Measurements from ENCODE around the gene FLNA.
"Not testable (repeated sequence)": the region's sequence is repeated elsewhere in the genome, so short reads cannot be mapped to it uniquely, and the experiment has no call there.

FLNA gene

DNA sequence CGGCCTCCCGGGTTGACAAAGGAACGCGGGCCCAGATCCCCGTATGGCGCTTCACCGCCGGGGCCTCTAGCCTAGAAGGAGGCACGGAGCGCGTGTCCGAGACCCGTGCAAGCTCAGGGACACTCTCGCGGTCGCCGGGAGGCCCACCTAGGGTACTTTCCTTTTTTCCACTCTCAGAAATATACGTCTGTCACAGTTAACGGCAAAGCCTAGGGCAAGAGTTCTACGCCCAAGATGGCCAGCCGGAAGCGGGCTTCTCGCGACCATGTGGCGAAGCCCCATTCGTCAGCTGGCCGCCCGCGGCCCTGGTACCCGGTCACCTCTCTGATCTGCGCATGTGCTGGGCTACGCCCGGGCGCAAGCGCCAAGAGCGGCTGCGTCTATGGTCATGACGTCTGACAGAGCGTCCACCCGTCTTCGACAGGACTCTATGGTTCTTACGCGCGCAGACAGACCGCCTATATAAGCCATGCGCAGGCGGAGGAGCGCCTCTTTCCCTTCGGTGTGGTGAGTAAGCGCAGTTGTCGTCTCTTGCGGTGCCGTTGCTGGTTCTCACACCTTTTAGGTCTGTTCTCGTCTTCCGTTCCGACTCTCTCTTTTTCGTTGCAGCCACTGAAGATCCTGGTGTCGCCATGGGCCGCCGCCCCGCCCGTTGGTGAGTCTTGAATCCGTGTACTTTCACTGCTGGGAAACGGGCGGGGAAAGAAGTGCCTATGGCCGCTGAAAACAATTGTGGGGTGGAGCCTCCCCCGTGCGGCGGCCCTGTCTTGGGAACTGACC lies 23.6 kb upstream of the FLNA start, which contains the start of gene RPL10:
TSS of gene RPL10 (plus strand) at position 490 of the 780 bp plus-strand sequence. CDS start at position 633, 143 bp downstream.
- peak; percentile 35 for DNase-seq

DNA sequence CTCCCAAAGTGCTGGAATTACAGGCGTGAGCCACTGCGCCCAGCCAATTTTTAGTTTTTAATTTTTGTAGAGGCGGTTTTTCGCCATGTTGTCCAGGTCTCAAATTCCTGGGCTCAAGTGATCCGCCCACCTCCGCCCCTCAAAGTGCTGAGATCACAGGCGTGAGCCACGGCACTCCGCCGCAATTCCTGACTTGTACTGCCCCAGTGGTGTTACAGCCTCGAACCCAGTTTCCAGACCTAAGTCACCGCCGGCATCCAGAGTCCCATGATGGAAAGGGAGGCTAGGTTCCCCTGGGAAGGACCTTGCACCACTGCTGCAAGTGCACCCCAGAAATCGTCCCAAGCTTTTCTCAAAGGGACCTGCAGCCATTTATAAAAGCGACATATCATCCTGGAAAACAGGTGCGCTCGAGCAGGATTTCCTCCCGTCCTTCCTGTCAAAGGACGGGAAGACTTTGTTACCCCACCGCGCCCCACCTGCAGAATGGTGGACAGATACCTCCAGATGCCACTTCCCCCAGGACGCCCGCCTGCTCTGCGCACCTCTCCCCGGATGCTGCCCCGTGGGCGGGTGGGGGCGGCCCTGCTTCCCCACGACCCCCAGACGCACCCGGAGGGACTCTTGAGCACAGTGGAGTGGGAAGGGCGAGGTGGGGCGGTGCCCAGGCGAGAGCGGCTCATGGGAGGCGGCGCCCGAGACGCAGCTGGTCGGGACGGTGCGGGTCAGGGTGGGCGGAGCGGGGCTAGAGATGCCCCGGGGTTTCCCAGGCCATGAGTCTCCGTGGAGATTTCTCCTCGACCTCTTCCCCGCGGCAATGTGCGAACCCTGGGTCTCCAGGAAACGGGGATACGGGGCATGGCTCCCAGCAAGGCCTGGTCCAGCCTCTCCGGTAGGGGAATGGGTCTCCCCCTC lies 22.8 kb upstream of the FLNA start:
- no peak for DNase-seq

DNA sequence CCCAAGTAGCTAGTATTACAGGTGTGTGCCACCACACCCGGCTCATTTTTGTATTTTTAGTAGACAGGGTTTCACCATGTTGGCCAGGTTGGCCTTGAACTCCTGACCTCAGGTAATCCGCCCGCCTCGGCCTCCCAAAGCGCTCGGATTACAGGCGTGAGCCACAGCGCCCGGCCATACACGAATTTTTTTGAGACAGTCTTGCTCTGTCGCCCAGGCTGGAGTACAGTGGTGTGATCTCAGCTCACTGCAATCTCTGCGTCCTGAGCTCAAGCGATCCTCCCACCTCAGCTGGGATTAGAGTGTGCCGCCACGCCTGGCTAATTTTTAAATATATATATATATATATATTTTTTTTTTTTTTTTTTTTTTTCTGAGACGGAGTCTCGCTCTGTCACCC lies 21.9 kb upstream of the FLNA start:
- DNase-seq = not testable (repeated sequence)

DNA sequence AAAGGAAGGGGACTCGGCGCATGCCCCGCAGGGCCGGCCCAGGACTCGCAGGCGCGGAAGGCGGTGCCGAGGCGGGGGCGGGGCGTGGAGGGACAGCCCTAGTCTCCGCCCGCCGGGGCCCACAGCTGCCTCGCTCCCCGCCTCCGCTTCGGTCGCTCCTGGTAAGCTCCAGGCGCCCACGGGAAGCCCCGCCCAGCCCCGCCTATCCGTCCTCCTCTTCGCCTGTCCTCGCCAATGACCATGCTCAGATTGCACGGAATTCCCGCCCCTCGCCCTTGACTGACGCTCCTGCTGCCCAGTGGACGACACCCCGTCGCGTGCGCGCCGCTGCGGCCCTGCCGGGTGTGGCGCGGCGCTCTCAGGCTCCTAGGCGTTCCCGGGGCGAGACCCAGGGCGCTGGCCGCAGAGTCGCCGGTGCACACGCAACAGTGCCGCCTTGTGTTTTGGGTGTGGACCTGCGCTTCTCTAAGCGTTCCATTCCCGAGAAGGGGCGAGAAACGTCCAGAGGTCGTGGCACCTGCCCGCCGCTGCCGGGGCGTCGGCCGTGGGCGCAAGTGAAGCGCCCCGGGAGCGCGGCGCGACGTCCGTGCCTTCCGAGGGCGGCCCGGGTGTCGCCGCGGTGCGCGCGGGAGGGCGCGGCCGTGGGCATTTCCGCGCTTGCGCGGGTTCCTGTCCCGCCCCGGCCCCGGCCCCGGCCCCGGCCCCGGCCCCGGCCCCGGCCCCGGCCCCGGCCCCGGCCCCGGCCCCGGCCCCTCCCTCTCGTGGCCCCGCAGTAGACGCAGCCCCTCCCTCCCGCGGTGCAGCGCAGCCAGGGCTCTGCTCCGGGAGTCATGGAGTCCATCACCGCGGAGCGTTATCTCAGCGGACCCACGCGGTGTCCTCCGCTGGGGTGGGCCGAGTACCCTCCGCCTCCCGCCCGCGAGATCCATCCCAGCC lies 15.6 kb upstream of the FLNA start:
- DNase-seq = not testable (repeated sequence)

DNA sequence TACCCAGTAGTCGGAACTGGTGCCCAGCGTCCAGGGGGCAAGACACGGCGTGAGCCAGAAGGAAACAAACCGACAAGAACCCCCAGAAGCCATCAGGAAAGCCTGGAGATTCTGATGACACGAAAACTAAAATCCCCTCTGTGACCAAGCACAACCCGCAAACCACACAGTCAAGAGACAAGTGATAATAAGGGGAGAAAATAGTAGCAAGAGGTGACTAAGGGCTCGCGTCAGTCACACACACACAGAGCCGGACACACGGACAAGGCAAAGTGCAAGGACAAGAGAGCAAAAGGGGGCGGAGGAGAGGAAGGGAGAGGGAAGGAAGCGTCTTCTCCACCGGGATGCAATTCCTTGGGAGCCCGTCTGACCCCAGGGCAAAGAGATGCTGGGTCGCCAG lies 14.2 kb upstream of the FLNA start:
- not testable (repeated sequence) for DNase-seq

DNA sequence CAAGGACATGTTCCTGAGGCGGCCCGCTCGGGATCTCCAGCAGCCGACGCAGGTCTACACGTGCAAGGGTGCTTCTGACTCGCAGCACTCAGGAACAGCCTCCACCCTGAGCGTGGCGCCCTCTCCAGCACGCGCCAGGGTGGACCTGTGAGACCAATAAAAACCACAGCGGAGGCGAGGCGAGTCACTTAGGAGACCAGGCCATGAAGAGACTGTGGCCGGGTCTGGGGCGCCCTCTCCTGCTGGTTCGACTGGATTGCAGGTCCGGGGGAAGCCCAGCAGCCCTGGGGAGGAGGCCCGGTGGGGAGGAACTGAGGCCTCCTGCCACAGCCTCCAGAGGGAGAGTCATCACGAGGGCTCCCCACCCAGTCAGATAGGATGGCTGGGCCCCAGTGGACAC lies 13.7 kb upstream of the FLNA start:
- not testable (repeated sequence) for DNase-seq

DNA sequence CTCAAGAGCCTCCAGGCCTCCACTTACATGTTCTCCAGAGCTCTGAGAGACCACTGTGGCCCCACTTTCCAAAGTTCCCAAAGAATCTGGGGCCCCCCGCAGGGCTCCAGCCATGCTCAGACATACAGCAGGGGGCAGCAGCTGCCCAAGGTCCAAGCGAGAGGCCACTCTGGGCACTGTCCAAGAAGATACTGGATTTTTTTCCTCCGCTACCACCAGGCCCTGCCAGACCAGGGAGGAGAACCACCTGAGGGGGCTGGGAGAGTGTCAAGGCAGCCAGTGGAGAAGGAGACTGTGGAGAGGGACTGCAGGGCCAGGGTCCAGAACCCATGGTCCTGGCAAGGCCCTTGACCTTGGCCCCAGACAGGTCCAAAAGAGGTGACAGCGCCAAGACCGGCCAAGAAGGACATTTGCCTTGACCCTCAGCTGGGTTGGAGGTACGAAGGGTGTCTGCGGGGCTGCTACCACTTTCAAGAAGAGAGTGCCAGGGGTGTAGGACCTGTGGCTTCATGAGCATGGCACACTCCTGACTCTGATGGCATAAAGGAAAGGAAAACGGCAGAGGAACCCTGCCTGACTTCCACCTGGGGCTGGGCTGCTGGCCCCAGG lies 10.0 kb upstream of the FLNA start:
- no peak for DNase-seq

DNA sequence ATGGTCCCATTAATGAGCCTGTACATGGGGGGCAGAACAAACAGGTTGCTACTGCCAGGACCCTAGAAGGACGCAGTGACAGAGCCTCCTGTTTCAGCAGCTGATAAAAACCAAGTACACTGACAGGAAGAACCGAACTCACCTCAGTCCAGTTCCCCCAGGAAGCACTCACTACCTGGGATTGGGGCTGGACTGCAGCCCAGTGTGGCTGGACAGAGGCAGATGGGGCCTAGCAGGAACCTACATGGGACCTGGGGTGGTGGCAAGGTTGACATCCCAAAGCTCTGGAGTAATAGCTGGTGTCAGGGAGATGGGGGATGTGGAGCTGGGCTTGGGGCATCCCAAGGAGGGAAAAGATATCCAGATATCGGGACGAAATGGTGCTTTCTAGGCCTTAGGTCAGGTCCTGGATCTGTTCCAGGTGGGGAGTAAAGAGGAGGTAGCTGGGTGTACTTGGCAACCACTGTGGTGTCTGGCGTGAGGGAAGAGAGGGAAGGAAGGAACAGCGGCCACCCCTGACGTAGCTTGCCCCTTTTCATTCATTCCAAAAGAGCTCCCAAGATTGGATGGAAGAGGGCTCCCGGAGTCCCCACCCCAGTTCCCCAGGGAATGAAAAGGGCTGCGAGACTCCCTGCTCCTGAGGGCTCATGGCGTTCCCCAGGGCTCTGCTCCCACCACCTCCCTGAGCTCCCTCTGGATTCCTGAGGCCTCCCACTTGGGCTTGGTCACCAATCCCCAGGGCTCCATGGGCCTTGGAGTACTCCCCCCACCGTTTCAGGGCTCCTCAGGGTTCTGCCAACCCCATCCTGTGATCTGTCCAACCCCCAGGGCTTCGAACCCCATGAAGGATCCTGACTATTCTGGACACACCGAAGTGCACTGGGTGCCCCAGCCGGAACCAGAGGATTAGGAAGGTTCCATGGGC lies 9.2 kb upstream of the FLNA start:
- DNase-seq = no peak

DNA sequence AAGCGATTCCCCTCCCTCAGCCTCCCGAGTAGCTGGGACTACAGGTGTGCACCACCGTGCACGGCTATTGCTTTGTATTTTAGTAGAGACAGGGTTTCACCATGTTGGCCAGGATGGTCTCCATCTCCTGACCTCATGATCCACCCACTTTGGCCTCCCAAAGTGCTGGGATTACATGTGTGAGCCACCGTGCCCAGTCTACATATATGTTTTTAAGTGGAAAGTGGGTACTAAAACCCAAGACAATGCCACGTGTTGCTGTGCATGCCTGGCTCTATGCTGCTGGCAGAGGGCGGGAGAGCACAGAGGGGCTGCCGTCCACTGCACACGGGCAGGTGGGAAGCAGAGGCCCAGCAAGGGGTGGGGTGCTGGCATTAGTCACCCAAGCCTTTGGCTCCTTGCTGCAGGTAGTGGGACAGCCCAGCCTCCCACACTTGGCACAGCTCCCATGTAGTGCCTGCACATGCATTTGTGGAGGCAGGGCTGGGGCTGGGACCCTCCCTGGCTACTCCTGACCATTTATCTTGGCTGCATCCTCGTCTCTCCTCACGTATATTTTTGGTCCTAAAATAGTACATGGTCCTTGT lies 8.1 kb upstream of the FLNA start:
- no peak for DNase-seq

DNA sequence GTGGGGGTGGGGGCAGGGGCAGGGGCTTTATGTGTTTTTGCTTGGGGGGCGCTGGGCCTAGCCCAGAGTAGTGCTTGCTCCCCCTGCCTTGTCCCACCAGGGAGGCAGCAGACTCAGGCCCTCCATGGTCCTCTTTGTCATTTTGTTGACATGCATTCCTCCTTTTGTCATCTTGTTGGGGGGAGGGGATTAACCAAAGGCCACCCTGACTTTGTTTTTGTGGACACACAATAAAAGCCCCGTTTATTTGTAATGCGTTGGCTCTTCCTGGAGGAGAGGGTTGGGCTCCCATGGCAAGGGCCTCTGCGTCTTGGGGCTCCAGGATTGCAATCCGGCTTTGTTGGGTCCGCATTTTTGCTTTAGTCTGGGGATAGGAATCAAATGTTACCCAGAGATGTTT lies 6.8 kb upstream of the FLNA start:
- DNase-seq = no peak

DNA sequence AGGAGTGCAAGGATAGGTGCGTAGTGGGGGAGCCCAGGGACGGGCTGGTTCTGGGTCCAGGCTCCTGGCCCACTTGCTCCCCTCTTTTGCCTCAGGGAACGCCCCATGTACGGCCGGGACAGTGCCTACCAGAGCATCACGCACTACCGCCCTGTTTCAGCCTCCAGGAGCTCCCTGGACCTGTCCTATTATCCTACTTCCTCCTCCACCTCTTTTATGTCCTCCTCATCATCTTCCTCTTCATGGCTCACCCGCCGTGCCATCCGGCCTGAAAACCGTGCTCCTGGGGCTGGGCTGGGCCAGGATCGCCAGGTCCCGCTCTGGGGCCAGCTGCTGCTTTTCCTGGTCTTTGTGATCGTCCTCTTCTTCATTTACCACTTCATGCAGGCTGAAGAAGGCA lies 6.4 kb upstream of the FLNA start:
- no peak for DNase-seq

DNA sequence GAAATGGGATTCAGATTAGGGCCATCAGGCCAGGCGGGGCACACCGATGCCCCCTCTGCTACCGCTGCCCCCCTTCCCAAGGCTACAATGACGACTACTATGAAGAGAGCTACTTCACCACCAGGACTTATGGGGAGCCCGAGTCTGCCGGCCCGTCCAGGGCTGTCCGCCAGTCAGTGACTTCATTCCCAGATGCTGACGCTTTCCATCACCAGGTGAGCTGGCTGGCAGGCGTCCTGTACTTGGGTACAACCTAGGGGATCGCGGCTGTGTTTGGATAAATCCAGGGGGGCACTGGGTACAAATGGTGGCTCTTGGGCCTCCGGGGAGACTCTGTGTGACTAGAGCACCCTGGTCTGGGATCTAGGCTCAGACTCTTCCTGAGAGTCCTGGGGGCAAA lies 5.7 kb upstream of the FLNA start:
- DNase-seq = no peak

DNA sequence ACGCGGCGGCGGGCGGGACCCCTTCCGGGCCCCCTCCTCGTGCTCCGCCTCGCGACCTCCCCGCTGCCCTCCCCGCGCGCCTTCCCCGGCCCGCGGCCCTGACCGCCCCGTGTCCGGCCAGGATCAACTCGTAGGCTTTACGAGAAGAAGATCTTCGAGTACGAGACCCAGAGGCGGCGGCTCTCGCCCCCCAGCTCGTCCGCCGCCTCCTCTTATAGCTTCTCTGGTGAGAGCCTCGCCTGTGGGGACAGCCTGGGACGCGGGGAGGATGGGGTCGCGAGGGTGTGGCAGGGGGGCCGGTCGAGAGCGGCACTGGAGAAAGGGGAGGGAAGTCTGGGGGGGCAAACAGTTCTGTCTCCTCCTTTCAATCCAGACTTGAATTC lies 5.1 kb upstream of the FLNA start:
- no peak for DNase-seq

DNA sequence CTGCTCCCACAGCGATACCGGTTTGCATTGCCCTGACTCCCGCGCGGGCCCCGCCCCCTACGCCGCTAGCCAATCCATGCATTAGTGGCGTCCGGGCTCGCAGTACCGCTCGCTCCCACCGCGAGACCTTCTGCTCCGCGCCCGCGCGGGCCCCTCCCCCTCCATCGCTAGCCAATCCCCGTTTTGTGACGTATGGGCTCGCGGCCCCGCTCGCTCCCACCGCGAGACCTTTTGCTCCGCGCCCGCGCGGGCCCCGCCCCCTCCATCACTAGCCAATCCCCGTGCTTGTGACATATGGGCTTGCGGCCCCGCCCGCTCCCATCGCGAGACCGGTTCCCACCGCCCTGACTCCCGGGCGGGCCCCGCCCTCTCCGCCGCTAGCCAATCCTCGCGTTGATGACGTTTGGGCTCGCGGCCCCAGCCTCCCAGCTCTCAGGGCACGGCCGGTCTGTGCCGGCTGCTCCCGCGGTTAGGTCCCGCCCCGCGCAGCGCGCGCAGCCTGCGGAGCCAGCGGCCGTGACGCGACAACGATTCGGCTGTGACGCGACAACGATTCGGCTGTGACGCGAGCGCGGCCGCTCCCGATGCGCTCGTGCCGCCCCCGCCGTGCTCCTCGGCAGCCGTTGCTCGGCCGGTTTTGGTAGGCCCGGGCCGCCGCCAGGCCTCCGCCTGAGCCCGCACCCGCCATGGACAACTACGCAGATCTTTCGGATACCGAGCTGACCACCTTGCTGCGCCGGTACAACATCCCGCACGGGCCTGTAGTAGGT lies 4.5 kb upstream of the FLNA start, which contains the start of gene EMD:
TSS of gene EMD (plus strand) at position 497 of the 770 bp plus-strand sequence. CDS start at position 687, 190 bp downstream.
- peak; percentile 64 for DNase-seq

DNA sequence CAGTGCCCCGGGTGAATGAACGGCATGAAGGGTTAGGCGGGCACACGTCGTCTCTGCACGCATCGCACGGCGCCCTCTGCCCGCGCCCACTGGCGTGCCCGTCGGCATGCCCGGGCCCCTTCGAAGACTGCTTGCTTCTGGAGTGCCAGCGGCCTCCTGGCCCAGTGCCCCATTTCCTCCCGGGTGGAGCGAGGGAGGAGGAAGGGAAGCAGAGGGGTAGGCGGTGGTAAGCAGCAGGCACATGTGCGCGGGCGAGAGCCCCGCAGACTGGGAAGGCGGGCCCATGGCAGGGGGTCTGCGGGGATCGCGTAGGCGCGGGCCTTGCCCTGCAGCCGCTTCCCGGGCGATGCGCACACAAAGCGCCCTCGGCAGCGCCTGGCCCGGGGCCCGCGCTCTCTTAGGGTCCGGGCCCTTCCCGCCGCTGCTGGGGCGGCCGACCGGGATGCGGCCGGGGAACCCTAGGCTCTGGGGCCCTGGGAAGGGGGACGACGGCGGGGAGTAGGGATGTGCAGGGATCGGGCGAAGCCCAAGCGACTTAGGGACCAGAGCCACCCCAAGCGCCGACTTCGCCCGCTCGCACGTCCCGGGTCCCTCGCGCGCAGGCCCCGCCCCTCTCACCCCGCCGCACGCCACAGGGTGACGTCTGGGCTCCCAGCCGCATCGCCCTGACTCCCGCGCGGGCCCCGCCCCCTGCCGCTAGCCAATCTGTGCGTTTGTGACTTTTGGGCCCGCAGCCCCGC lies 3.8 kb upstream of the FLNA start:
- DNase-seq = no peak

DNA sequence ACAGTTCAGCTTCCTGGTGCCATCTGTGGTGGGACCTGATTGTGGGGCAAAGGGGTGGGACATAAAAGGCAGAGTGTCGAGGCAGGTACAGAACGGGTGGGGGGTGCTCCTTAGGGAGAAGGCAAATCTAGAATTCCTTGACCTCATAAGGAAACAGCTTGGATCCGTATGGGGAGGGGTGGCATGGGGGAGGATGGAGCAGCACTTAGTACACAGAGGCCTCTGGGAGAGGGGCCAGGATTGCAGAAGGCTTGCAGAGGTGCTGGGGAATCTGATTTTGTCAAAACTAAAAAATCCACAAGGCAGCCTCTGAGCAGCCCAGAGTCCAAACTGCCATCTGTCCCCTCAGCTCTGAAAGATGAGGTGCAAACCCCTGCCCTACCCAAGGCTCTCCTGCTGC lies 2.3 kb upstream of the FLNA start:
- DNase-seq = no peak

DNA sequence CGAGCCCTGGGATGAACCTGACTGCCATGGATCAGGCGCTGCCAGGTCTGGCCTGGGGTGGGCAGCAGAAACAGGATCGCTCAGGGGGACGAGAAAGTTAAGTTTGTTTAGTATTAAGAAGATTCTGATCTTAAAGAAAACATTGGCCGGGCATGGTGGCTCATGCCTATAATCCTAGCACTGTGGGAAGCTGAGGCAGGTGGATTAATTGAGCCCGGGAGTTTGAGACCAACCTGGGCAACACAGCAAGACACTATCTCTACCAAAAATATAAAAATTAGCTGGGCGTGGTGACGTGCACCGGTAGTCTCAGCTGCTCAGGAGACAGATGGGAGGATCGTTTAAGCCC lies 696 bp upstream of the FLNA start:
- DNase-seq = no peak

DNA sequence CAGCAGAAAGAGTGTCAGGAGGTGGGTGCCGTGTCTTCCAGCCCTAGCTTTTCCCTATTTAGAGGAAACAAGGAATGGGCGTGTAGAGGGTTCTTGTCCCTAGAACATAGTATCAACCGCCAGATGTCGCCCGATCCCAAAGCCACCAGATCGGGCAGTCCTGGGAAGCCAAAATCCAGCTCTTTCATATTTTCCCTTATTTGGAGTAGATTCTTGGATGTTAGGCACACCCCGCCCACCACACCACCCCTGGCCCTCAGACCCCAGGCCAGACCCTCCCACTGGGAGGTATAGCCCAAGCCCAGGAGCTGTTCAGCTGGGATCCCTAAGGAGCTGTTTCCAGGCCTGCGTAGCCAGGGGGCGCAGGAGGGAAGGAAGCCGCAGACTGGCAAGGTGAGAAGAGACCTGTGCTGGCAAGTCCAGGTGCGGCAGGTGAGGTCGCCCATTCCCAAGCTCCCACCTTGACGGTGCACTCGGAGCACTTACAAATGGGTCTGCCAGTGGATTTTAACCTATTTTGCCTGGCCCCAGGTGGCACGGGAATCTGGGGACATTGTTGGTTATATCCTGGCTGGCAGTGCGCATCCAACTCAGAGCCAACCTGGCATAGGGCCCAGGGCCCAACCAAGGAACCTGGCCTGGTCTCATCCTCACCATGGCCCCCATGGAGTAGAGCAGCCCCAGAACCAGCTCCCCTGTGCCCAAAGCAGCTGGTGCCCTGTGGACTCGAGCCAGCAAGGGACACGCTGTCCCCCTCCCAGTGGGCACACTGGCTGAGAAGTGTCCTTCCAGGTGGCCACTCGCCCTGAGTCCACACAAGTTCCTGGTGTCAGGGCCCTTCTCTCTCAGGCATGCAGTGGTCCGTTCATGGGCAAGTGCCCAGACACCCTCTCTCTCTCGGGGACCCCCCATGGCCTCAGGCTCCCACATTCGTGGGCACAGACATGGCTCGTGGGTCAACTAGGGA lies 811 bp downstream of the FLNA start:
- DNase-seq = peak; percentile 20
